ENCODE results near the gene FHOD1. TPM values are rescaled to one million over a fixed set of nuclear protein-coding genes. Genes with fewer than 3 reads are reported as not detected.
A peak's percentile ranks its signal among the peaks of the same experiment; 100 is the strongest.

Gene FHOD1
- total RNA-seq, 1 donor: 28.2 TPM

DNA sequence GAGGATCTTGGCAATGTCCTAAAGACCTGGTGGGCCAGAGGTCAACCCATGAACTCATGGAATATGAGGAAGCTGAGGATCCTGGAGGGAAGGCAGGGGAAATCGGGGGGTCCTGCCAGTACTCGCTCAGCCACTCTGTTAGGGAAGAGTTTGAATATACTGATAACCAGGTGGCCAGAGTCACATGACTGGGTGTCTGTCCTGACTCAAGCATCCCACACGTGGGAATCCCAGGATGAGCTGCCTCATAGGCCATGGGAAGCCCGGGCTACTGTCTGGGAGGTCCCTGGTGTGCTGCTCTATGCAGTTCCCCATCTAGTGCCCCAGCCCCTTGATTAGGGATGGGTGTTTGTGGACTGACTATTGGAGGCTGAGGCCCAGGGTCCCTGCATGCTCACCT is 59.0 kb downstream of the FHOD1 start:
- TF ChIP-seq, protein P1, sequence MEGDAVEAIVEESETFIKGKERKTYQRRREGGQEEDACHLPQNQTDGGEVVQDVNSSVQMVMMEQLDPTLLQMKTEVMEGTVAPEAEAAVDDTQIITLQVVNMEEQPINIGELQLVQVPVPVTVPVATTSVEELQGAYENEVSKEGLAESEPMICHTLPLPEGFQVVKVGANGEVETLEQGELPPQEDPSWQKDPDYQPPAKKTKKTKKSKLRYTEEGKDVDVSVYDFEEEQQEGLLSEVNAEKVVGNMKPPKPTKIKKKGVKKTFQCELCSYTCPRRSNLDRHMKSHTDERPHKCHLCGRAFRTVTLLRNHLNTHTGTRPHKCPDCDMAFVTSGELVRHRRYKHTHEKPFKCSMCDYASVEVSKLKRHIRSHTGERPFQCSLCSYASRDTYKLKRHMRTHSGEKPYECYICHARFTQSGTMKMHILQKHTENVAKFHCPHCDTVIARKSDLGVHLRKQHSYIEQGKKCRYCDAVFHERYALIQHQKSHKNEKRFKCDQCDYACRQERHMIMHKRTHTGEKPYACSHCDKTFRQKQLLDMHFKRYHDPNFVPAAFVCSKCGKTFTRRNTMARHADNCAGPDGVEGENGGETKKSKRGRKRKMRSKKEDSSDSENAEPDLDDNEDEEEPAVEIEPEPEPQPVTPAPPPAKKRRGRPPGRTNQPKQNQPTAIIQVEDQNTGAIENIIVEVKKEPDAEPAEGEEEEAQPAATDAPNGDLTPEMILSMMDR (IDR thresholded peaks at IDR 0.05; ENCODE audit: extremely low read depth, low read depth, low read length): no peak
- DNase-seq (ENCODE audit: insufficient read length, low spot score, missing footprints): no peak
- H3K4me3 ChIP-seq (ENCODE audit: insufficient read depth, low read length): no peak overlapping the region
- no peak overlapping the region for H3K4me2 ChIP-seq (ENCODE audit: insufficient read depth, low read length)
- no peaks in the 10 kb centered on the region for H3K9me3 ChIP-seq (ENCODE audit: low read depth, low read length)
- H3K4me1 ChIP-seq (ENCODE audit: insufficient read depth, low read length): peaks cover 43% of the 10 kb centered on the region
- peaks cover 14% of the 10 kb centered on the region for H3K79me2 ChIP-seq (ENCODE audit: insufficient read depth, low read length)
- H3K27me3 ChIP-seq (ENCODE audit: insufficient read depth, low read length): no peaks in the 10 kb centered on the region
- no peak overlapping the region for H3K27ac ChIP-seq (ENCODE audit: low read depth, low read length)
- H4K20me1 ChIP-seq (ENCODE audit: insufficient read depth, low read length): peaks cover 14% of the 10 kb centered on the region
- no peaks in the 10 kb centered on the region for H3K36me3 ChIP-seq (ENCODE audit: insufficient read depth, low read length)
- no peak overlapping the region for H2AFZ ChIP-seq (ENCODE audit: low read length)

DNA sequence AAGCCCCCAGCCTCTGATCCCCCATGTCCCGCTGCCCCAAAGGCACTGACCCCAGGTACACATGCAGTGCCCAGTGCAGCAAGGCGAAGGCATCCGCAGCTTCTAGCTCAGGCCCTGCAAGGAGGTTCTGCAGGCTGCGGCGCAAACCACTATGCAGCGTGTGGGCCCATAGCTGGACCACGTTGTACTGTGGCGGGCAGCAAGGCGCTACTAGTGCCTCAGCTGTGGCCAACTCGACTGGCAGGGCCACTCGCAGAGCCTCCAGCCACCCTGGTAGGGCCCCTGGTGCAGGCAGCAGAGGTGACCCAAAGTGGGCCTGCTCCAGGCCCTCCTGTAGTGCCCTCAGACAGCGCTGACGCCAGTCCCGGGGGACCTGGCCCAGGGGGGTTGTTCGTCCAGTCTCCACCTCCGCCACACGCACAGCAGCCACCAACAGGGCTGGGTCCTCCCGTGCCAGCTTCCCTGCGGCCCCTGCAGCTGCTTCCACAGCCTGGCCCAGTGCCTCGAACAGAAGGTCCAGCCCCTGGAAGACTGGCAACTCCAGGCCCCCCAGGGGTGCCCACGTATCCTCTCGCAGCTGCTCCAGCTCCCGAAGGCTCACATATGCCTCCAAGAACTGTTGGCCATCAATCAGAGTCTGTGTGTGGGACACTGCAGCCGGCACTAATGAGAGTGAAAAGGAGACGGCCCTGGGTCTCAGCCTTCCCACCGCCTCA is 59.9 kb downstream of the FHOD1 start:
- H3K79me2 ChIP-seq (ENCODE audit: insufficient read depth, low read length): peaks cover 12% of the 10 kb centered on the region
- H3K27me3 ChIP-seq (ENCODE audit: insufficient read depth, low read length): no peaks in the 10 kb centered on the region
- TF ChIP-seq, protein P1 (IDR thresholded peaks at IDR 0.05; ENCODE audit: extremely low read depth, low read depth, low read length): no peak
- H3K4me2 ChIP-seq (ENCODE audit: insufficient read depth, low read length): no peak overlapping the region
- DNase-seq (ENCODE audit: insufficient read length, low spot score, missing footprints): no peak
- H3K4me3 ChIP-seq (ENCODE audit: insufficient read depth, low read length): no peak overlapping the region
- peaks cover 4% of the 10 kb centered on the region for H4K20me1 ChIP-seq (ENCODE audit: insufficient read depth, low read length)
- H3K36me3 ChIP-seq (ENCODE audit: insufficient read depth, low read length): no peaks in the 10 kb centered on the region
- H3K9me3 ChIP-seq (ENCODE audit: low read depth, low read length): no peaks in the 10 kb centered on the region
- no peak overlapping the region for H3K27ac ChIP-seq (ENCODE audit: low read depth, low read length)
- peaks cover 44% of the 10 kb centered on the region for H3K4me1 ChIP-seq (ENCODE audit: insufficient read depth, low read length)
- no peak overlapping the region for H2AFZ ChIP-seq (ENCODE audit: low read length)

GRCh38 chr16:67186550-67186950 is 60.7 kb downstream of the FHOD1 start:
- peak overlapping the region; percentile 37 for H3K4me3 ChIP-seq (ENCODE audit: insufficient read depth, low read length)
- peaks cover 4% of the 10 kb centered on the region for H4K20me1 ChIP-seq (ENCODE audit: insufficient read depth, low read length)
- H3K27me3 ChIP-seq (ENCODE audit: insufficient read depth, low read length): no peaks in the 10 kb centered on the region
- H3K4me2 ChIP-seq (ENCODE audit: insufficient read depth, low read length): peak overlapping the region; percentile 46
- H3K27ac ChIP-seq (ENCODE audit: low read depth, low read length): no peak overlapping the region
- H3K4me1 ChIP-seq (ENCODE audit: insufficient read depth, low read length): peaks cover 47% of the 10 kb centered on the region
- H3K79me2 ChIP-seq (ENCODE audit: insufficient read depth, low read length): peaks cover 11% of the 10 kb centered on the region
- DNase-seq (ENCODE audit: insufficient read length, low spot score, missing footprints): peak; percentile 93
- TF ChIP-seq, protein P1 (IDR thresholded peaks at IDR 0.05; ENCODE audit: extremely low read depth, low read depth, low read length): no peak
- no peaks in the 10 kb centered on the region for H3K9me3 ChIP-seq (ENCODE audit: low read depth, low read length)
- H2AFZ ChIP-seq (ENCODE audit: low read length): no peak overlapping the region
- no peaks in the 10 kb centered on the region for H3K36me3 ChIP-seq (ENCODE audit: insufficient read depth, low read length)

DNA sequence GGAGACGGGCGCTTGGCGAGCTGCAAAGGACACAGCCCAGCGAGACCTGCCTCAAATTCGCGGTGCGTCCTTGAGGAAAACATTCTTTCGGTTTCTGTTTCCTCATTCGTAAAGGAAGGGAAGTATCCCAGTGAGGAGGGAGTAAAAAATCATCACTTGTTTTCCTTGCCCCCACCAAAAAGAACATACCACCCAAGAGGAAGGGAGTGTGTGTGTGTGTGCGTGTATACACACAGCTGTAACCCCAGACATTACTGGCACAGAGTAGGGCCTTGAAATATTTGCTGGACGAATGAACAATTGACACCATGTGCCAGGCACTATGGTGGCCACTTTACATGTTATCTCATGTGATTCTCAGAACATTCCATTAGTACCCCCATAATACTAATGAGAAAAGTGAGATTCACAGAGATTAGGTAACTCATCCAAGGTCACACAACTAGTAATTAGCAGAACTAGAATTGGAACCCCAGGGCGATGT is 61.6 kb downstream of the FHOD1 start:
- peaks cover 11% of the 10 kb centered on the region for H3K79me2 ChIP-seq (ENCODE audit: insufficient read depth, low read length)
- H3K27me3 ChIP-seq (ENCODE audit: insufficient read depth, low read length): no peaks in the 10 kb centered on the region
- H4K20me1 ChIP-seq (ENCODE audit: insufficient read depth, low read length): peaks cover 11% of the 10 kb centered on the region
- peaks cover 47% of the 10 kb centered on the region for H3K4me1 ChIP-seq (ENCODE audit: insufficient read depth, low read length)
- H3K27ac ChIP-seq (ENCODE audit: low read depth, low read length): no peak overlapping the region
- H2AFZ ChIP-seq (ENCODE audit: low read length): no peak overlapping the region
- peak overlapping the region; percentile 1 for H3K4me3 ChIP-seq (ENCODE audit: insufficient read depth, low read length)
- no peaks in the 10 kb centered on the region for H3K36me3 ChIP-seq (ENCODE audit: insufficient read depth, low read length)
- peak overlapping the region; percentile 98 for H3K4me2 ChIP-seq (ENCODE audit: insufficient read depth, low read length)
- DNase-seq (ENCODE audit: insufficient read length, low spot score, missing footprints): no peak
- H3K9me3 ChIP-seq (ENCODE audit: low read depth, low read length): no peaks in the 10 kb centered on the region
- TF ChIP-seq, protein P1 (IDR thresholded peaks at IDR 0.05; ENCODE audit: extremely low read depth, low read depth, low read length): no peak
